Lung (tissue), 12 donors: ENCODE data around the gene MECP2. TPM values are rescaled to one million over a fixed set of nuclear protein-coding genes. Genes with fewer than 3 reads are reported as not detected.

ENCODE experiments used
- ATAC-seq: fragments of 200-7000 bp; cut with Tn5 transposase; one replicate; pipeline ENCODE4 v1.9.1; 2020; ENCODE audit warnings: moderate number of reproducible peaks; ENCODE audit not compliant: insufficient read depth, low FRiP score
- DNase-seq, 3 donors: peaks; one replicate each; pipeline ENCODE4 v3.0.0-alpha.2; 2013 to 2017
- H3K27ac ChIP-seq, 2 donors: one replicate each; pipeline ENCODE4 v1.5.1; 2013; ENCODE audit warnings: mild to moderate bottlenecking in 2 of 2, moderate library complexity in 2 of 2, control low read depth in 1 of 2, inconsistent platforms in 1 of 2, low read depth in 1 of 2, low read length in 1 of 2
- H3K27me3 ChIP-seq, 3 donors: one replicate each; pipeline ENCODE4 v1.5.1; 2013; ENCODE audit warnings: low read length in 2 of 3; ENCODE audit not compliant: control insufficient read depth in 3 of 3, insufficient read depth in 3 of 3
- H3K36me3 ChIP-seq, 4 donors: one replicate each; pipeline ENCODE4 v1.5.1; 2013; ENCODE audit warnings: low read length in 4 of 4, mild to moderate bottlenecking in 1 of 4, moderate library complexity in 1 of 4; ENCODE audit not compliant: control insufficient read depth in 4 of 4, insufficient read depth in 4 of 4
- H3K4me1 ChIP-seq, 5 donors: one replicate each; pipeline ENCODE4 v1.5.1; 2013; ENCODE audit warnings: low read length in 5 of 5, mild to moderate bottlenecking in 2 of 5, moderate library complexity in 1 of 5; ENCODE audit not compliant: control insufficient read depth in 5 of 5, insufficient read depth in 5 of 5
- H3K4me3 ChIP-seq: one replicate; pipeline ENCODE4 v1.5.1; 2013; ENCODE audit warnings: mild to moderate bottlenecking, control low read depth, moderate library complexity
- H3K9ac ChIP-seq, 2 donors: one replicate each; pipeline ENCODE4 v1.5.1; 2013; ENCODE audit warnings: low read length in 2 of 2, control low read depth in 1 of 2; ENCODE audit not compliant: insufficient read depth in 1 of 2
- H3K9me3 ChIP-seq, 4 donors: one replicate each; pipeline ENCODE4 v1.5.1; 2013; ENCODE audit warnings: low read length in 3 of 4, mild to moderate bottlenecking in 1 of 4, moderate library complexity in 1 of 4; ENCODE audit not compliant: control insufficient read depth in 4 of 4, insufficient read depth in 3 of 4
- CTCF ChIP-seq: IDR thresholded peaks from 2 replicates; pipeline ENCODE4 v1.5.1; 2012; ENCODE audit warnings: mild to moderate bottlenecking; ENCODE audit errors: control extremely low read depth, extremely low read depth
- WGBS, 2 donors: extraction: QIAGEN DNeasy Blood & Tissue Kit; methylation state at CpG; one replicate each; pipeline ENCODE4 v1.1.7; 2013; 5-methylcytosine and 5-hydroxymethylcytosine counted together
- polyA plus RNA-seq, 2 donors: library from polyadenylated mRNA; stranded (reverse); fragments of 200-250 nt; gene quantifications; one replicate each; pipeline ENCODE4 v1.2.1, GENCODE V29; 2013
- total RNA-seq, 2 donors: library from RNA; depleted of rRNA in 1 of 2; stranded (reverse); fragments of >200 nt in 1 of 2; gene quantifications; one replicate each; pipeline ENCODE4 v1.2.1, GENCODE V29; 2014 to 2021
- donor health status: control.
- donor health status: control.
- donor health status: Bipolar disorder and iron deficiency.
- donor health status: healthy.
- donor health status: DM: yes; HTN: yes; CAD: no.

Gene MECP2
- total and polyA plus RNA-seq, 4 donors, result 20.4 to 62.9 (median 38.9) TPM

GRCh38 chrX:154115750-154116149, 18.2 kb upstream of the MECP2 start:
- no peak for ATAC-seq
- Histone ChIP-seq H3K27me3 (no peaks in the 10 kb centered on the region), H3K4me1 (peaks cover 0 to 1% (median 0%) of the 10 kb centered on the region in 5 donors), H3K9ac (no peak overlapping the region), H3K27ac (no peak overlapping the region), H3K4me3 (no peak overlapping the region), H3K9me3 (peaks cover 0 to 5% (median 0%) of the 10 kb centered on the region in 4 donors), H3K36me3 (no peaks in the 10 kb centered on the region)
- 82 to 98% methylated on average over 4 to 5 of the region's 5 CpGs for WGBS, 2 donors
- DNase-seq, result no peak
- TF ChIP-seq CTCF, result no peak

DNA sequence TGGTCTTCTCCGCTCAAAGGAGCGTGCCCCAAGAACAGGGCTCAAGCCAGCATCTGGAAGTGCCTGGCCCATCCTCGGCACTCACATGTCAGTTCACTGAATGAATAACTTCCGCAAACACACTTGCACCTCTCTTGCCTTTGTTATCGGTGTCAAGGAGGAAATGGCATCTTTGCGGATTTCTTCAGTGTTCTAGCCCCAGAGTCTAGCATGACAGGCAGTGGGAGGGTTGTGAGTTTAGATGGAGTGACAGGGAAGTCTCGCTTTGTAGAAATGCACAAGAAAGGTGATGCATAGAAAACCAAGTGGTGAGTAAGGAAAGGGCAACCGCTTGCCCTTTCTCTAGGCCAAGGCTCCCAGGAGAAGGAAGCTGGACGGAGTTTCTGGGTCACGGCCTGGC, 17.6 kb upstream of the MECP2 start:
- peaks cover 0 to 5% (median 0%) of the 10 kb centered on the region in 4 donors for H3K9me3 ChIP-seq
- H3K9ac ChIP-seq, result no peak overlapping the region
- TF ChIP-seq CTCF, result no peak
- 80% methylated on average over 10 of the region's 10 CpGs for WGBS, 2 donors
- DNase-seq (no peak), ATAC-seq (no peak)
- peaks cover 0 to 1% (median 0%) of the 10 kb centered on the region in 5 donors for H3K4me1 ChIP-seq
- H3K36me3 ChIP-seq, result no peaks in the 10 kb centered on the region
- H3K27me3 ChIP-seq, result no peaks in the 10 kb centered on the region
- H3K27ac ChIP-seq, result no peak overlapping the region
- no peak overlapping the region for H3K4me3 ChIP-seq

GRCh38 chrX:154114652-154115051, 17.1 kb upstream of the MECP2 start:
- peaks cover 0 to 1% (median 0%) of the 10 kb centered on the region in 5 donors for H3K4me1 ChIP-seq
- TF ChIP-seq CTCF, result no peak
- ATAC-seq, result no peak

GRCh38 chrX:154113729-154114128, 16.2 kb upstream of the MECP2 start:
- no peak overlapping the region for H3K27ac ChIP-seq
- no peaks in the 10 kb centered on the region for H3K27me3 ChIP-seq
- H3K4me1 ChIP-seq, result peaks cover 0 to 1% (median 0%) of the 10 kb centered on the region in 5 donors
- DNase-seq (no peak), ATAC-seq (no peak)
- H3K9ac ChIP-seq, result no peak overlapping the region
- H3K4me3 ChIP-seq, result no peak overlapping the region
- peaks cover 0 to 5% (median 0%) of the 10 kb centered on the region in 4 donors for H3K9me3 ChIP-seq
- H3K36me3 ChIP-seq, result no peaks in the 10 kb centered on the region
- no peak for TF ChIP-seq CTCF
- whole genome bisulfite sequencing, 2 donors, result 61 to 70% methylated on average over 6 of the region's 6 CpGs

More at GRCh38 chrX:154114652-154115051, 17.1 kb upstream of the MECP2 start:
- H3K9ac ChIP-seq, result no peak overlapping the region
- peaks cover 0 to 5% (median 0%) of the 10 kb centered on the region in 4 donors for H3K9me3 ChIP-seq
- DNase-seq, result no peak
- H3K4me3 ChIP-seq, result no peak overlapping the region
- no peak overlapping the region for H3K27ac ChIP-seq
- H3K27me3 ChIP-seq, result no peaks in the 10 kb centered on the region
- no peaks in the 10 kb centered on the region for H3K36me3 ChIP-seq
- 87 to 90% methylated on average over 5 of the region's 5 CpGs for WGBS, 2 donors
